ENCODE measurements around the gene WDR45. TPM values are rescaled to one million over a fixed set of nuclear protein-coding genes. Genes with fewer than 3 reads are reported as not detected.
A peak's percentile ranks its signal among the peaks of the same experiment; 100 is the strongest.

WDR45 gene
- total and polyA plus RNA-seq, 2 experiments from 2014 or later = 28.8 to 36.2 TPM

DNA sequence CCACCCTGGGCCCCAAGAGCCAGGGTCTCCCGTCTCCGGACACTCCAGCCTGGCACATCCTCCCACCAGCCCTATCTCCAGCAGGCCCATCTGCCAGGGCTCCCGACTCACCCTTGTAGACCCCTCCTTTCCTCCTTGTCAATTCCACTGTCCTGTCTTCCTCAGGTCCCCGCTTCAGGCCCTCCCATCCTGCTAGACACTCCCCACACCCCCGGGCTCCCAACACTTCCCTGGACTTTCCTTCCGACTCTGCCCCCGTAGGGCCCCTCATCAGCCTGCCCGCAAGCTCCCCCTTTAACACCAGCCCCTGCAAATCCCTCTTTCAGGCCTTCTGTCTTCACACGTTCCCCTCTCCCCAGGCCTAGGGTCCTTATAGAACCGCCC is 7.0 kb downstream of the WDR45 start (continued):
- TF ChIP-seq, protein P1, sequence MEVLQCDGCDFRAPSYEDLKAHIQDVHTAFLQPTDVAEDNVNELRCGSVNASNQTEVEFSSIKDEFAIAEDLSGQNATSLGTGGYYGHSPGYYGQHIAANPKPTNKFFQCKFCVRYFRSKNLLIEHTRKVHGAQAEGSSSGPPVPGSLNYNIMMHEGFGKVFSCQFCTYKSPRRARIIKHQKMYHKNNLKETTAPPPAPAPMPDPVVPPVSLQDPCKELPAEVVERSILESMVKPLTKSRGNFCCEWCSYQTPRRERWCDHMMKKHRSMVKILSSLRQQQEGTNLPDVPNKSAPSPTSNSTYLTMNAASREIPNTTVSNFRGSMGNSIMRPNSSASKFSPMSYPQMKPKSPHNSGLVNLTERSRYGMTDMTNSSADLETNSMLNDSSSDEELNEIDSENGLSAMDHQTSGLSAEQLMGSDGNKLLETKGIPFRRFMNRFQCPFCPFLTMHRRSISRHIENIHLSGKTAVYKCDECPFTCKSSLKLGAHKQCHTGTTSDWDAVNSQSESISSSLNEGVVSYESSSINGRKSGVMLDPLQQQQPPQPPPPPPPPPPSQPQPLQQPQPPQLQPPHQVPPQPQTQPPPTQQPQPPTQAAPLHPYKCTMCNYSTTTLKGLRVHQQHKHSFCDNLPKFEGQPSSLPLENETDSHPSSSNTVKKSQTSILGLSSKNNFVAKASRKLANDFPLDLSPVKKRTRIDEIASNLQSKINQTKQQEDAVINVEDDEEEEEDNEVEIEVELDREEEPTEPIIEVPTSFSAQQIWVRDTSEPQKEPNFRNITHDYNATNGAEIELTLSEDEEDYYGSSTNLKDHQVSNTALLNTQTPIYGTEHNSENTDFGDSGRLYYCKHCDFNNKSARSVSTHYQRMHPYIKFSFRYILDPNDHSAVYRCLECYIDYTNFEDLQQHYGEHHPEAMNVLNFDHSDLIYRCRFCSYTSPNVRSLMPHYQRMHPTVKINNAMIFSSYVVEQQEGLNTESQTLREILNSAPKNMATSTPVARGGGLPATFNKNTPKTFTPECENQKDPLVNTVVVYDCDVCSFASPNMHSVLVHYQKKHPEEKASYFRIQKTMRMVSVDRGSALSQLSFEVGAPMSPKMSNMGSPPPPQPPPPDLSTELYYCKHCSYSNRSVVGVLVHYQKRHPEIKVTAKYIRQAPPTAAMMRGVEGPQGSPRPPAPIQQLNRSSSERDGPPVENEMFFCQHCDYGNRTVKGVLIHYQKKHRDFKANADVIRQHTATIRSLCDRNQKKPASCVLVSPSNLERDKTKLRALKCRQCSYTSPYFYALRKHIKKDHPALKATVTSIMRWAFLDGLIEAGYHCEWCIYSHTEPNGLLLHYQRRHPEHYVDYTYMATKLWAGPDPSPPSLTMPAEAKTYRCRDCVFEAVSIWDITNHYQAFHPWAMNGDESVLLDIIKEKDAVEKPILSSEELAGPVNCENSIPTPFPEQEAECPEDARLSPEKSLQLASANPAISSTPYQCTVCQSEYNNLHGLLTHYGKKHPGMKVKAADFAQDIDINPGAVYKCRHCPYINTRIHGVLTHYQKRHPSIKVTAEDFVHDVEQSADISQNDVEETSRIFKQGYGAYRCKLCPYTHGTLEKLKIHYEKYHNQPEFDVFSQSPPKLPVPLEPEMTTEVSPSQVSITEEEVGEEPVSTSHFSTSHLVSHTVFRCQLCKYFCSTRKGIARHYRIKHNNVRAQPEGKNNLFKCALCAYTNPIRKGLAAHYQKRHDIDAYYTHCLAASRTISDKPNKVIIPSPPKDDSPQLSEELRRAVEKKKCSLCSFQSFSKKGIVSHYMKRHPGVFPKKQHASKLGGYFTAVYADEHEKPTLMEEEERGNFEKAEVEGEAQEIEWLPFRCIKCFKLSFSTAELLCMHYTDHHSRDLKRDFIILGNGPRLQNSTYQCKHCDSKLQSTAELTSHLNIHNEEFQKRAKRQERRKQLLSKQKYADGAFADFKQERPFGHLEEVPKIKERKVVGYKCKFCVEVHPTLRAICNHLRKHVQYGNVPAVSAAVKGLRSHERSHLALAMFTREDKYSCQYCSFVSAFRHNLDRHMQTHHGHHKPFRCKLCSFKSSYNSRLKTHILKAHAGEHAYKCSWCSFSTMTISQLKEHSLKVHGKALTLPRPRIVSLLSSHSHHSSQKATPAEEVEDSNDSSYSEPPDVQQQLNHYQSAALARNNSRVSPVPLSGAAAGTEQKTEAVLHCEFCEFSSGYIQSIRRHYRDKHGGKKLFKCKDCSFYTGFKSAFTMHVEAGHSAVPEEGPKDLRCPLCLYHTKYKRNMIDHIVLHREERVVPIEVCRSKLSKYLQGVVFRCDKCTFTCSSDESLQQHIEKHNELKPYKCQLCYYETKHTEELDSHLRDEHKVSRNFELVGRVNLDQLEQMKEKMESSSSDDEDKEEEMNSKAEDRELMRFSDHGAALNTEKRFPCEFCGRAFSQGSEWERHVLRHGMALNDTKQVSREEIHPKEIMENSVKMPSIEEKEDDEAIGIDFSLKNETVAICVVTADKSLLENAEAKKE (CRISPR knock-in tag; IDR thresholded peaks at IDR 0.05) = no peak
- no peak for TF ChIP-seq POLR2AphosphoS5 (IDR thresholded peaks at IDR 0.05; ENCODE audit: low read depth)

DNA sequence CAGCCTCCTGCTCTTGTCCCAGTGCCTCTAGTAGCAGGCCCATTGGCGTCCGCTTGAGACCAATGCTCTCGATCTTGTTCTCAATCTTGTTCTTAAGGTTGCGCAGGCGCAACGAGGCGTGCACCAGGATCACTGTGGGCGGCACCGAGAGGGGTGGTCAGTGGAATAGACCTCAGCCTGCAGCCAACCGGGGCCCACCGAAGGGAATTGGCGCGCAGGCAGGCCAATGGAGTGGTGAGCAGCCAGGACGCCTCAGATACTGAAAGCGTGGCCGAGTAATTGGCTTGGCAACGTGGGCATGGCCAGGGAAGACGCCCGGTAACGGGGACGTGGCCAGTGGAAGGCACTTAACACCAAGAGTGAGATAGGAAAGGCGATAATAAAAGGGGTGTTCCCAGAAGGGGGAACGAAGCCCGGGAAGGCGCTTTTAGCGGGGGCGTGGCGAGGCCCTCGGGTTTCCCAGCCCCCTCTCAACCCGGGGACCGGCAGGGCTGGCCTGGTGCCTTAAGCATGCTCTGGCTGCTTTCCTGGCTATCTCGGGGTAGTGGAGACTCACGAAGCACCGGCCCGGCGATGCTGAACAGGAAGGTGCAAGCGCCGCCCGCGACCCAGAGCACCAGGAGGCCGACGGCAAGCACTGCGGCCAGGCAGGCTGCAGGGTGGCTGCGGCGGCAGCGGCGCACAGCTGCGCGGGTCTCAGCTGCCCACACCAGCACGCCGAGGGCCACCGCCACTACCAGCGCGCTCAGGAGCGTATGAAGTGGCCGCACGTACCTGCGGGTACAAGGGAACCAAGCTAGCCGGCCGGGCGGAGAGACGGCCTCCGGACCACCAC is 7.6 kb downstream of the WDR45 start:
- Histone ChIP-seq H3K36me3 (ENCODE audit: insufficient read depth) (no peaks in the 10 kb centered on the region), H3K79me2 (replicated peaks; ENCODE audit: insufficient read depth) (peaks cover 4% of the 10 kb centered on the region; the same call in 1 of the 2 replicates), H3K9me2 (ENCODE audit: insufficient read depth) (no peaks in the 10 kb centered on the region), H3K4me3 (peak overlapping the region; percentile 83), H2AFZ (no peak overlapping the region), H3K27ac (ENCODE audit: low read depth) (no peak overlapping the region), H3K4me2 (peak overlapping the region; percentile 84), H3K27me3 (ENCODE audit: insufficient read depth) (no peaks in the 10 kb centered on the region), H4K20me1 (replicated peaks; ENCODE audit: insufficient read depth) (no peaks in the 10 kb centered on the region), H3F3A (replicated peaks; ENCODE audit: low read depth) (no peaks in the 10 kb centered on the region), H3K4me1 (ENCODE audit: insufficient read depth) (no peaks in the 10 kb centered on the region)
- DNase-seq (ENCODE audit: low spot score) (peak; percentile 87), ATAC-seq (peak; percentile 86)
- H3K36me3 Mint-ChIP-seq (ENCODE audit: low read depth) = no peaks in the 10 kb centered on the region
- H3K27ac Mint-ChIP-seq = peak overlapping the region; percentile 78; the same call in 1 of the 2 replicates
- peaks cover 13% of the 10 kb centered on the region for H3K27me3 Mint-ChIP-seq (ENCODE audit: insufficient read depth, low read depth, poor library complexity)
- H3K4me1 Mint-ChIP-seq = peaks cover 14% of the 10 kb centered on the region
- no peak for TF ChIP-seq STAT1 (IDR thresholded peaks at IDR 0.05; ENCODE audit: unreplicated experiment)
- TF ChIP-seq EZH2phosphoT487 (IDR thresholded peaks at IDR 0.05; ENCODE audit: unreplicated experiment) = no peak
- TF ChIP-seq ZNF114 (CRISPR knock-in tag; IDR thresholded peaks at IDR 0.05) = no peak
- H3K4me3 Mint-ChIP-seq = peak overlapping the region; percentile 85
- H3K9me3 Mint-ChIP-seq = no peaks in the 10 kb centered on the region; the same call in 1 of the 3 replicates
